H9 (cell line): Measurements from ENCODE around the gene MAP2. TPM values are rescaled to one million over a fixed set of nuclear protein-coding genes. Genes with fewer than 3 reads are reported as not detected.

Experiments used
- DNase-seq: peaks from one replicate; pipeline ENCODE4 v3.0.0-alpha.2; 2017
- H2AFZ ChIP-seq: one replicate; pipeline ENCODE4 v1.6.1; 2013; ENCODE audit warnings: mild to moderate bottlenecking, low read length, control low read depth, moderate library complexity
- H2AK5ac ChIP-seq: 2 replicates; pipeline ENCODE4 v1.6.1; 2013; ENCODE audit warnings: low read length, control low read depth, mixed read lengths; ENCODE audit not compliant: insufficient read length
- H2BK120ac ChIP-seq: one replicate; pipeline ENCODE4 v1.6.1; 2013; ENCODE audit warnings: low read depth, mild to moderate bottlenecking, low read length, control low read depth, inconsistent platforms; ENCODE audit not compliant: poor library complexity, severe bottlenecking
- H2BK12ac ChIP-seq: 2 replicates; pipeline ENCODE4 v1.6.1; 2013; ENCODE audit warnings: low read length, control low read depth, mixed read lengths, low read depth; ENCODE audit not compliant: insufficient read length
- H2BK15ac ChIP-seq: 2 replicates; pipeline ENCODE4 v1.6.1; 2013; ENCODE audit warnings: low read depth, low read length, control low read depth
- H2BK20ac ChIP-seq: one replicate; pipeline ENCODE4 v1.6.1; 2013; ENCODE audit warnings: low read depth, mild to moderate bottlenecking, low read length, control low read depth, inconsistent platforms; ENCODE audit not compliant: poor library complexity, severe bottlenecking
- H2BK5ac ChIP-seq: 2 replicates; pipeline ENCODE4 v1.6.1; 2013; ENCODE audit warnings: low read length, control low read depth, mixed read lengths; ENCODE audit not compliant: insufficient read length
- H3K14ac ChIP-seq: 2 replicates; pipeline ENCODE4 v1.6.1; 2013; ENCODE audit warnings: low read length, control low read depth; ENCODE audit not compliant: insufficient read depth
- H3K18ac ChIP-seq: 2 replicates; pipeline ENCODE4 v1.6.1; 2013; ENCODE audit warnings: low read depth, mild to moderate bottlenecking, mixed read lengths, low read length, control low read depth; ENCODE audit not compliant: insufficient read length
- H3K23ac ChIP-seq: 2 replicates; pipeline ENCODE4 v1.6.1; 2013; ENCODE audit warnings: low read length, control low read depth, mixed read lengths, low read depth; ENCODE audit not compliant: insufficient read length
- H3K23me2 ChIP-seq: 2 replicates; pipeline ENCODE4 v1.6.1; 2013; ENCODE audit warnings: low read depth, mild to moderate bottlenecking, mixed read lengths, low read length, control low read depth; ENCODE audit not compliant: insufficient read length, poor library complexity, severe bottlenecking
- H3K27ac ChIP-seq: 2 replicates; pipeline ENCODE4 v1.5.1; 2013; ENCODE audit warnings: low read length, control low read depth, mixed read lengths, low read depth; ENCODE audit not compliant: insufficient read length
- H3K27me3 ChIP-seq: 2 replicates; pipeline ENCODE4 v1.6.1; 2013; ENCODE audit warnings: low read length, control low read depth, inconsistent platforms; ENCODE audit not compliant: insufficient read depth
- H3K4ac ChIP-seq: 2 replicates; pipeline ENCODE4 v1.6.1; 2013; ENCODE audit warnings: low read depth, mild to moderate bottlenecking, control low read depth, inconsistent platforms, low read length, moderate library complexity
- H3K4me1 ChIP-seq: 2 replicates; pipeline ENCODE4 v1.6.1; 2013; ENCODE audit warnings: low read length, control low read depth, inconsistent platforms; ENCODE audit not compliant: insufficient read depth
- H3K4me2 ChIP-seq: 2 replicates; pipeline ENCODE4 v1.6.1; 2013; ENCODE audit warnings: low read length, control low read depth, mixed read lengths; ENCODE audit not compliant: insufficient read length, insufficient read depth
- H3K56ac ChIP-seq: 2 replicates; pipeline ENCODE4 v1.6.1; 2013; ENCODE audit warnings: low read depth, mild to moderate bottlenecking, mixed read lengths, low read length, control low read depth; ENCODE audit not compliant: insufficient read length
- H3K79me1 ChIP-seq: 2 replicates; pipeline ENCODE4 v1.6.1; 2013; ENCODE audit warnings: low read depth, mild to moderate bottlenecking, moderate library complexity, low read length, control low read depth, inconsistent platforms; ENCODE audit not compliant: insufficient read depth, poor library complexity, severe bottlenecking
- H3K79me2 ChIP-seq: 2 replicates; pipeline ENCODE4 v1.6.1; 2013; ENCODE audit warnings: low read length, control low read depth, inconsistent platforms; ENCODE audit not compliant: insufficient read depth
- H3K9ac ChIP-seq: 2 replicates; pipeline ENCODE4 v1.6.1; 2013; ENCODE audit warnings: low read length, control low read depth, mixed read lengths; ENCODE audit not compliant: insufficient read length; ENCODE audit errors: extremely low read depth
- H3K9me3 ChIP-seq: one replicate; pipeline ENCODE4 v1.6.1; 2013; ENCODE audit warnings: low read depth, low read length, inconsistent platforms; ENCODE audit not compliant: control insufficient read depth
- H3T11ph ChIP-seq: one replicate; pipeline ENCODE4 v1.6.1; 2013; ENCODE audit warnings: mild to moderate bottlenecking, low read length, control low read depth, inconsistent platforms
- H4K20me1 ChIP-seq: one replicate; pipeline ENCODE4 v1.6.1; 2013; ENCODE audit not compliant: control insufficient read depth, insufficient read length, insufficient read depth
- H4K5ac ChIP-seq: 2 replicates; pipeline ENCODE4 v1.6.1; 2013; ENCODE audit warnings: low read depth, mild to moderate bottlenecking, mixed read lengths, low read length, control low read depth; ENCODE audit not compliant: insufficient read length
- H4K8ac ChIP-seq: replicated peaks from 2 replicates; pipeline ENCODE4 v1.6.1; 2013; ENCODE audit warnings: low read length, control low read depth, mixed read lengths, low read depth; ENCODE audit not compliant: insufficient read length
- H4K91ac ChIP-seq: 2 replicates; pipeline ENCODE4 v1.6.1; 2013; ENCODE audit warnings: low read depth, mild to moderate bottlenecking, moderate library complexity, mixed read lengths, low read length, control low read depth; ENCODE audit not compliant: insufficient read length
- H3K27ac Mint-ChIP-seq, 3 experiments: 2 replicates in 2 of 3; 3 replicates in 1 of 3; pipeline ENCODE4 v1.8.0; 2020 to 2021; ENCODE audit warnings: mixed read lengths in 3 of 3, mild to moderate bottlenecking in 1 of 3, moderate library complexity in 1 of 3
- H3K27me3 Mint-ChIP-seq: 2 replicates; pipeline ENCODE4 v1.8.0; 2021; ENCODE audit warnings: low read depth, mild to moderate bottlenecking, moderate library complexity, mixed read lengths
- H3K36me3 Mint-ChIP-seq, 3 experiments: 2 replicates in 2 of 3; 3 replicates in 1 of 3; pipeline ENCODE4 v1.8.0; 2020 to 2021; ENCODE audit warnings: low read depth in 3 of 3, mixed read lengths in 3 of 3; ENCODE audit not compliant: insufficient read depth in 1 of 3
- H3K4me1 Mint-ChIP-seq, 2 experiments: 2 replicates each; pipeline ENCODE4 v1.8.0; 2020; ENCODE audit warnings: mixed read lengths in 2 of 2
- H3K4me3 Mint-ChIP-seq, 2 experiments: 2 replicates in 1 of 2; 3 replicates in 1 of 2; pipeline ENCODE4 v1.8.0; 2020 to 2021; ENCODE audit warnings: mild to moderate bottlenecking in 2 of 2, mixed read lengths in 2 of 2, moderate library complexity in 1 of 2
- H3K9me3 Mint-ChIP-seq, 2 experiments: 2 replicates in 1 of 2; 3 replicates in 1 of 2; pipeline ENCODE4 v1.8.0; 2020; ENCODE audit warnings: mild to moderate bottlenecking in 2 of 2, mixed read lengths in 2 of 2, moderate library complexity in 1 of 2
- WGBS: extraction: QIAGEN DNeasy Blood & Tissue Kit; methylation state at CpG from one replicate; pipeline ENCODE4 v1.1.7; 2013; ENCODE audit warnings: missing lambda C conversion rate, low lambda C conversion rate, mixed read lengths; ENCODE audit not compliant: insufficient read length; ENCODE audit errors: extremely low coverage; 5-methylcytosine and 5-hydroxymethylcytosine counted together
- total RNA-seq: library from RNA; stranded (reverse); gene quantifications from 2 replicates; pipeline ENCODE4 v1.2.1, GENCODE V29; 2021
- TF ChIP-seq, protein P1 (sequence below): fragments of 200-600 bp; sonication (generic); conservative IDR thresholded peaks from 3 replicates; pipeline ENCODE4 v1.8.0; 2021; ENCODE audit warnings: antibody characterized with exemption, mild to moderate bottlenecking

MAP2 gene
- total RNA-seq, 1 experiment from 2014 or later: 0.87 TPM

DNA sequence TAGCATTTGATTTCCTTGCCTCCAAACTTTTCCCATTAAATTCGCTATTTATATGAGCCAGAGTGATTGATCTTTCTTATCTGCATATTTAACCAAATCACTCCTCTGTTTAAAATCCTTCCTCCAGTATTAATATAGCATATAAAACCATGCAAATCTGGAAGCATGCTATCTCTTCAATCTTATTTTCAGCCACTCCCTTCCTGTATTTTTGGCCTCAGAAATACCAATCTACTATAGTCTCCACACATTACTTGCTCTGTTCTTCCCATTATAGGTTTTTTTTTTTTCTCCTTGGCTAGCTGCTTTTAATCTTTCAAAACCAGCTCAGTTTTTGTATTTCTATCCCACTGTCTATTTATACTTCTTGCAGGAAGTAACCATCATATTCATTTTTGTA is 19.1 kb downstream of the MAP2 start:
- TF ChIP-seq, protein P1, sequence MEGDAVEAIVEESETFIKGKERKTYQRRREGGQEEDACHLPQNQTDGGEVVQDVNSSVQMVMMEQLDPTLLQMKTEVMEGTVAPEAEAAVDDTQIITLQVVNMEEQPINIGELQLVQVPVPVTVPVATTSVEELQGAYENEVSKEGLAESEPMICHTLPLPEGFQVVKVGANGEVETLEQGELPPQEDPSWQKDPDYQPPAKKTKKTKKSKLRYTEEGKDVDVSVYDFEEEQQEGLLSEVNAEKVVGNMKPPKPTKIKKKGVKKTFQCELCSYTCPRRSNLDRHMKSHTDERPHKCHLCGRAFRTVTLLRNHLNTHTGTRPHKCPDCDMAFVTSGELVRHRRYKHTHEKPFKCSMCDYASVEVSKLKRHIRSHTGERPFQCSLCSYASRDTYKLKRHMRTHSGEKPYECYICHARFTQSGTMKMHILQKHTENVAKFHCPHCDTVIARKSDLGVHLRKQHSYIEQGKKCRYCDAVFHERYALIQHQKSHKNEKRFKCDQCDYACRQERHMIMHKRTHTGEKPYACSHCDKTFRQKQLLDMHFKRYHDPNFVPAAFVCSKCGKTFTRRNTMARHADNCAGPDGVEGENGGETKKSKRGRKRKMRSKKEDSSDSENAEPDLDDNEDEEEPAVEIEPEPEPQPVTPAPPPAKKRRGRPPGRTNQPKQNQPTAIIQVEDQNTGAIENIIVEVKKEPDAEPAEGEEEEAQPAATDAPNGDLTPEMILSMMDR: no peak
- Histone ChIP-seq H3K27me3 (no peaks in the 10 kb centered on the region), H2BK12ac (no peak overlapping the region), H3K79me1 (no peaks in the 10 kb centered on the region), H4K8ac (no peak overlapping the region), H3K9ac (no peak overlapping the region), H3K27ac (no peak overlapping the region), H3K14ac (no peak overlapping the region), H3K4me1 (no peaks in the 10 kb centered on the region; the same call in 1 of the 2 replicates), H3K23ac (no peak overlapping the region), H4K20me1 (no peaks in the 10 kb centered on the region), H3K23me2 (no peaks in the 10 kb centered on the region), H3K4ac (no peak overlapping the region), H3K18ac (no peak overlapping the region), H3K56ac (no peak overlapping the region), H3K79me2 (no peaks in the 10 kb centered on the region), H2BK5ac (no peak overlapping the region), H3K9me3 (no peaks in the 10 kb centered on the region), H2AFZ (no peak overlapping the region), H4K5ac (no peak overlapping the region), H2BK120ac (no peak overlapping the region), H2BK20ac (no peak overlapping the region), H2BK15ac (no peak overlapping the region), H4K91ac (no peak overlapping the region), H2AK5ac (no peak overlapping the region), H3K4me2 (no peak overlapping the region), H3T11ph (no peak overlapping the region)
- H3K27me3 Mint-ChIP-seq: no peaks in the 10 kb centered on the region
- peaks cover 7 to 31% of the 10 kb centered on the region in 2 experiments for H3K4me1 Mint-ChIP-seq
- H3K9me3 Mint-ChIP-seq: no peaks in the 10 kb centered on the region
- no peak overlapping the region for H3K4me3 Mint-ChIP-seq
- DNase-seq: no peak
- no peak overlapping the region; a peak in 1 of 7 replicates for H3K27ac Mint-ChIP-seq
- H3K36me3 Mint-ChIP-seq: no peaks in the 10 kb centered on the region
- WGBS: no CpG with 5 or more reads among the region's 1 CpG
